ENCODE results near the gene COPZ1. TPM values are rescaled to one million over a fixed set of nuclear protein-coding genes. Genes with fewer than 3 reads are reported as not detected.

Gene COPZ1
- total RNA-seq, 1 experiment from 2014 or later: 104 TPM

DNA sequence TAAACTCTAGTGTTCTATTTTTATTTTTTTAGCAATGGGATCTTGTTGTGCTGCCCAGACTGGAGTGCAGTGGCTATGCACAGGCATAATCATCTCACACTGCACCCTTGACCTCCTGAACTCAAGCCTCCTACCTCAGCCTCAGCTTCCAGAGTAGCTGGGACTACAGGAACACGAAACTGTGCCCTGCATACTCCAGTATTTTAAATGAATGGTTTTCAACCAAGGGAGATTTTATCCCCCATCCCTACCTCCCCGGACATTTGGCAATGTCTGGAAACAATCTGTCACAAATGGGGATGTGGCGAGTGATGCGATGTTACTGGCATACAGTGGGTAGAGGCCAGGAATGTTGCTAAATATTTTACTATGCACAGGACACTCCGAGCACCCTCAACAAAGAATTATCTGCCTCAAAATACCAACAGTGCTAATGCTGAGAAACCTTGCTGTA lies 47.1 kb upstream of the COPZ1 start:
- WGBS (ENCODE audit: extremely low coverage, insufficient read length, low lambda C conversion rate): no CpG with 5 or more reads among the region's 5 CpGs
- Histone ChIP-seq H3K9me3 (ENCODE audit: control insufficient read depth, low read depth, low read length) (no peaks in the 10 kb centered on the region), H2BK15ac (ENCODE audit: low read depth, low read length) (no peak overlapping the region), H2BK20ac (ENCODE audit: low read depth, low read length, poor library complexity, severe bottlenecking) (no peak overlapping the region), H3K79me1 (ENCODE audit: insufficient read depth, low read depth, low read length, poor library complexity, severe bottlenecking) (no peaks in the 10 kb centered on the region), H4K8ac (replicated peaks; ENCODE audit: insufficient read length, low read depth, low read length) (no peak overlapping the region), H3K79me2 (ENCODE audit: insufficient read depth, low read length) (peaks cover 19% of the 10 kb centered on the region; the same call in 1 of the 2 replicates), H3K18ac (ENCODE audit: insufficient read length, low read depth, low read length) (no peak overlapping the region), H2BK12ac (ENCODE audit: insufficient read length, low read depth, low read length) (no peak overlapping the region), H4K5ac (ENCODE audit: insufficient read length, low read depth, low read length) (no peak overlapping the region), H3K14ac (ENCODE audit: insufficient read depth, low read length) (no peak overlapping the region), H2AFZ (ENCODE audit: low read length) (no peak overlapping the region), H3K27ac (ENCODE audit: insufficient read length, low read depth, low read length) (no peak overlapping the region), H2BK5ac (ENCODE audit: insufficient read length, low read length) (no peak overlapping the region), H3K23ac (ENCODE audit: insufficient read length, low read depth, low read length) (no peak overlapping the region), H3K9ac (ENCODE audit: extremely low read depth, insufficient read length, low read length) (peak overlapping the region; percentile 98), H3T11ph (ENCODE audit: low read length) (no peak overlapping the region), H2BK120ac (ENCODE audit: low read depth, low read length, poor library complexity, severe bottlenecking) (no peak overlapping the region), H3K4ac (ENCODE audit: low read depth, low read length) (no peak overlapping the region), H3K4me1 (ENCODE audit: insufficient read depth, low read length) (no peaks in the 10 kb centered on the region), H2AK5ac (ENCODE audit: insufficient read length, low read length) (no peak overlapping the region), H4K91ac (ENCODE audit: insufficient read length, low read depth, low read length) (no peak overlapping the region), H3K23me2 (ENCODE audit: insufficient read length, low read depth, low read length, poor library complexity, severe bottlenecking) (peaks cover 7% of the 10 kb centered on the region), H3K27me3 (ENCODE audit: insufficient read depth, low read length) (no peaks in the 10 kb centered on the region), H4K20me1 (ENCODE audit: control insufficient read depth, insufficient read depth, insufficient read length) (no peaks in the 10 kb centered on the region), H3K56ac (ENCODE audit: insufficient read length, low read depth, low read length) (no peak overlapping the region), H3K4me2 (ENCODE audit: insufficient read depth, insufficient read length, low read length) (peak overlapping the region; percentile 74)
- Mint-ChIP-seq H3K9me3 (no peaks in the 10 kb centered on the region), H3K4me1 (peaks cover 26 to 39% of the 10 kb centered on the region in 2 experiments), H3K27ac (peak overlapping the region in 2 of 3 experiments; percentile 24 to 78; a peak in 3 of 7 replicates), H3K36me3 (ENCODE audit: insufficient read depth in 1 of 3, low read depth in 3 of 3) (peaks cover 18 to 23% (median 20%) of the 10 kb centered on the region in 3 experiments), H3K4me3 (no peak overlapping the region), H3K27me3 (ENCODE audit: low read depth) (no peaks in the 10 kb centered on the region; the same call in 1 of the 2 replicates)
- TF ChIP-seq CTCF (conservative IDR thresholded peaks at IDR 0.05): no peak
- no peak for DNase-seq

All from H9 (cell line).